Islet precursor cell (in vitro differentiated cells): ENCODE results near the gene TCEA2.
A peak's percentile ranks its signal among the peaks of the same experiment; 100 is the strongest.

Source experiments
- DNase-seq: peaks from one replicate; pipeline ENCODE4 v3.0.0-alpha.2; 2018

TCEA2 gene

GRCh38 chr20:64036346-64037198 lies 26.4 kb upstream of the TCEA2 start:
- no peak for DNase-seq

- DNase-seq = no peak
Observed at GRCh38 chr20:64037199-64037497, 25.9 kb upstream of the TCEA2 start.

GRCh38 chr20:64037498-64038213 lies 25.3 kb upstream of the TCEA2 start:
- DNase-seq = no peak

- DNase-seq = peak; percentile 74
Observed at GRCh38 chr20:64038224-64038564, 24.8 kb upstream of the TCEA2 start.

- DNase-seq = peak; percentile 88
Observed at GRCh38 chr20:64038565-64039292, 24.3 kb upstream of the TCEA2 start.

- DNase-seq = no peak
Observed at GRCh38 chr20:64039293-64040160, 23.5 kb upstream of the TCEA2 start.

GRCh38 chr20:64040231-64041039 lies 22.6 kb upstream of the TCEA2 start:
- DNase-seq = no peak

- DNase-seq = no peak
Observed at GRCh38 chr20:64041040-64041780, 21.8 kb upstream of the TCEA2 start.

GRCh38 chr20:64041781-64042053 lies 21.3 kb upstream of the TCEA2 start:
- DNase-seq = no peak

- no peak for DNase-seq
Observed at GRCh38 chr20:64042054-64042781, 20.8 kb upstream of the TCEA2 start.

- DNase-seq = no peak
Observed at GRCh38 chr20:64043768-64044167, 19.2 kb upstream of the TCEA2 start.

- DNase-seq = peak; percentile 81
Observed at GRCh38 chr20:64044484-64045247, 18.3 kb upstream of the TCEA2 start.

GRCh38 chr20:64045346-64046011 lies 17.5 kb upstream of the TCEA2 start:
- no peak for DNase-seq

GRCh38 chr20:64047046-64047389 lies 16.0 kb upstream of the TCEA2 start:
- no peak for DNase-seq

GRCh38 chr20:64047968-64048401 lies 15.0 kb upstream of the TCEA2 start:
- DNase-seq = no peak

- no peak for DNase-seq
Observed at GRCh38 chr20:64048402-64049044, 14.5 kb upstream of the TCEA2 start.

- DNase-seq = no peak
Observed at GRCh38 chr20:64049060-64049877, 13.7 kb upstream of the TCEA2 start, which contains the start of gene SOX18. Gene SOX18 (minus strand): TSS chr20:64049639. CDS start chr20:64049516, 123 bp downstream.

GRCh38 chr20:64049878-64050260 lies 13.1 kb upstream of the TCEA2 start:
- no peak for DNase-seq
